WI38 (cell line): ENCODE measurements around the gene ADAM17.
"Not testable (repeated sequence)": the region's sequence is repeated elsewhere in the genome, so short reads cannot be mapped to it uniquely, and the experiment has no call there.

Experiments used
- H3K4me3 ChIP-seq: 2 replicates; pipeline ENCODE4 v1.5.1; 2011; ENCODE audit warnings: low read depth, mild to moderate bottlenecking, control low read depth, low read length
- CTCF ChIP-seq: IDR thresholded peaks from 2 replicates; pipeline ENCODE4 v1.5.1; 2012; ENCODE audit warnings: low read depth, mild to moderate bottlenecking, control low read depth, low read length

The ADAM17 gene

GRCh38 chr2:9555297-9556120 lies at the start of gene ADAM17:
TSS of gene ADAM17 (minus strand) at chr2:9555830. CDS start at chr2:9555605, 225 bp downstream.
- peak within 1 kb of the TSS; percentile 90 for H3K4me3 ChIP-seq
- TF ChIP-seq CTCF = peak; percentile 46

- no peak overlapping the region for H3K4me3 ChIP-seq
- TF ChIP-seq CTCF = no peak
Observed at GRCh38 chr2:9602412-9602811, 46.8 kb upstream of the ADAM17 start.

- no peak overlapping the region for H3K4me3 ChIP-seq
- no peak for TF ChIP-seq CTCF
Observed at GRCh38 chr2:9601397-9601796, 45.8 kb upstream of the ADAM17 start.

- no peak for TF ChIP-seq CTCF
Observed at GRCh38 chr2:9599430-9599829, 43.8 kb upstream of the ADAM17 start.

GRCh38 chr2:9596621-9597311 lies 41.1 kb upstream of the ADAM17 start:
- H3K4me3 ChIP-seq = no peak overlapping the region

More at GRCh38 chr2:9599430-9599829, 43.8 kb upstream of the ADAM17 start:
- H3K4me3 ChIP-seq = no peak overlapping the region

GRCh38 chr2:9595746-9596145 lies 40.1 kb upstream of the ADAM17 start:
- no peak overlapping the region for H3K4me3 ChIP-seq
- TF ChIP-seq CTCF = no peak

More at GRCh38 chr2:9596621-9597311, 41.1 kb upstream of the ADAM17 start:
- TF ChIP-seq CTCF = no peak

GRCh38 chr2:9595256-9595655 lies 39.6 kb upstream of the ADAM17 start:
- H3K4me3 ChIP-seq = not testable (repeated sequence)
